Panc1 (cell line): ENCODE measurements around the gene EPN1. TPM values are rescaled to one million over a fixed set of nuclear protein-coding genes. Genes with fewer than 3 reads are reported as not detected.

Experiments used
- ATAC-seq: fragments of 200-7000 bp; cut with Tn5 transposase; 2 replicates; pipeline ENCODE4 v1.9.1; 2020; ENCODE audit warnings: mild to moderate bottlenecking, moderate library complexity
- BruUV-seq: library from RNA; stranded (reverse); fragments of 400-500 nt; replicated peaks from 2 replicates; lab custom pipeline; 2021; lab: Mats Ljungman, UMichigan
- CTCF ChIA-PET: fragments of 300-600 bp; sonication (Branson Sonifier 250); formaldehyde crosslinking; loops from one replicate; lab custom pipeline; 2022; ENCODE audit warnings: antibody characterized with exemption; lab: Charles Lee
- POLR2A ChIA-PET: fragments of 300-600 bp; sonication (Branson Sonifier 250); formaldehyde crosslinking; loops from one replicate; lab custom pipeline; 2022; ENCODE audit warnings: antibody characterized with exemption; lab: Charles Lee
- DNase-seq: peaks from one replicate; pipeline ENCODE4 v3.0.0-alpha.2; 2010; ENCODE audit warnings: low read depth, low spot score
- H3K27ac ChIP-seq: 2 replicates; pipeline ENCODE4 v1.5.1; 2011; ENCODE audit warnings: mild to moderate bottlenecking, low read length, inconsistent platforms
- H3K27me3 ChIP-seq: fragments of 200-500 bp; sonication (Bioruptor generic); 2 replicates; pipeline ENCODE4 v1.6.0; 2014; ENCODE audit warnings: low read length, inconsistent platforms; ENCODE audit not compliant: control insufficient read depth, insufficient read depth
- H3K36me3 ChIP-seq: fragments of 200-500 bp; sonication (Bioruptor generic); 2 replicates; pipeline ENCODE4 v1.5.1; 2014; ENCODE audit warnings: inconsistent platforms, mild to moderate bottlenecking, low read length, moderate library complexity; ENCODE audit not compliant: control insufficient read depth, insufficient read depth
- H3K4me1 ChIP-seq: 2 replicates; pipeline ENCODE4 v1.5.1; 2011; ENCODE audit warnings: inconsistent platforms, mild to moderate bottlenecking, low read length, moderate library complexity; ENCODE audit not compliant: control insufficient read depth, insufficient read depth
- H3K4me3 ChIP-seq, 2 experiments: 2 replicates each; pipeline ENCODE4 v1.5.1; 2011 to 2012; ENCODE audit warnings: low read depth in 2 of 2, low read length in 2 of 2, mild to moderate bottlenecking in 2 of 2, inconsistent platforms in 1 of 2, moderate library complexity in 1 of 2
- H3K9me3 ChIP-seq: fragments of 200-500 bp; sonication (Bioruptor generic); 2 replicates; pipeline ENCODE4 v1.5.1; 2014; ENCODE audit warnings: low read depth, mild to moderate bottlenecking, inconsistent platforms, low read length, moderate library complexity; ENCODE audit not compliant: control insufficient read depth, insufficient read depth
- CTCF ChIP-seq: fragments of 450-650 bp; IDR thresholded peaks from 2 replicates; pipeline ENCODE4 v1.5.1; 2017; ENCODE audit warnings: mild to moderate bottlenecking
- POLR2AphosphoS5 ChIP-seq: IDR thresholded peaks from 2 replicates; pipeline ENCODE4 v1.6.1; 2012; ENCODE audit warnings: mild to moderate bottlenecking, low read depth, low read length, moderate library complexity
- REST ChIP-seq, 2 experiments: IDR thresholded peaks; 2 replicates each; pipeline ENCODE4 v1.6.1; 2011 to 2012; ENCODE audit warnings: low read depth in 2 of 2, control low read depth in 1 of 2, low read length in 1 of 2, mild to moderate bottlenecking in 1 of 2, moderate library complexity in 1 of 2; ENCODE audit not compliant: insufficient read depth in 1 of 2
- SIN3A ChIP-seq: IDR thresholded peaks from 2 replicates; pipeline ENCODE4 v1.6.1; 2012; ENCODE audit warnings: low read depth, mild to moderate bottlenecking, low read length, moderate library complexity, borderline replicate concordance; ENCODE audit not compliant: insufficient read depth
- TCF7L2 ChIP-seq: IDR thresholded peaks from 2 replicates; pipeline ENCODE4 v1.6.1; 2011; ENCODE audit warnings: mild to moderate bottlenecking, low read depth, low read length, inconsistent platforms
- in situ Hi-C: cut with HindIII; loops from 2 replicates; pipeline ENCODE4 v1.10.0; 2016; ENCODE audit warnings: low sequenced_read_pairs, low pct_unique_long_range_greater_than_20kb
- intact Hi-C: fragments of 100-400 bp; cut with micrococcal nuclease; formaldehyde crosslinking; loops from one replicate; pipeline ENCODE4 v1.10.0; 2022; ENCODE audit not compliant: unreplicated experiment
- total RNA-seq: library from RNA; stranded (reverse); gene quantifications from one replicate; pipeline ENCODE4 v1.2.1, GENCODE V29; 2021; ENCODE audit not compliant: unreplicated experiment

The EPN1 gene
- total RNA-seq, 1 experiment from 2014 or later: 361 TPM

DNA sequence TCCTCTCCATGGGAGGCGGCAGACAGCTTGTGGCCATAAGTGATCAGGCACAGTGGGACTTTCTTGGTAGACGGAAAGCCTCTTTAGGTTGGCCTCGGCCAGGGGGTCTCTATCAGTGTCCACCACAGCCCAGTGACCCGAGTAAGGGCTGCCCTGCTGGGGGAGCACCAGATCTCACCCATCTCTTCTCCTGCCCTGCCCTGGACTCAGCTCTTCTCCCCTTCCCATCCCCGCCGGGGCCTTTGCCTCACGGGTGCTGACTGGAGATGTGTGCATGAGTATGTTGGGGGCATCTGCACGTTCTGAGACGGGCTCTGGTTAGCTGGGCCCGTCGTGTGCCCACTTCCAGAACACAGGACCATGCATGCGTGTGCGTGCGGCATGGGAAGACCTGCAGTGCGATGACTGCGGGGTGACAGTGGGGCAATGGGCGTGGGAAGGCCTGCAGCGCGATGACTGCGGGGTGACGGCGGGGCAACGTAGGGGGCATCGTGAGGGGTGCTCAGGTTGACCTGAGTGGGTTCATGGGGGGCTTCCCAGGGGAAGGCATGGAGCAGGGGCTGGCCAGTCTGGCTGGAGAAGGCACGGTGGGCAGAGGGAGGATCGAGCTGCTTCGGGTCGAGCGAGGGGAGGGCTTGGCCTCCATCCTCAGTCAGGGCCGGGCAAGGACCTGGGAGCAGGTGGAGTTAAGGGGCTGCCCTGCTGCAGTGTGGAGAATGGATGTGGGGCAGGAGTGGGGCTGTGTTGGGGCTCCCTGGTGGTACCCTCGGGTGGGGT is 15.9 kb downstream of the EPN1 start:
- ChIA-PET CTCF (interaction anchor here (0.7 kb wide), 1 partner anchor 86 kb away, joined by 14 read pairs; no protein-coding TSS in a partner anchor), POLR2A (interaction anchor here (0.6 kb wide), 1 partner anchor 390 kb away, joined by 3 read pairs; no protein-coding TSS in a partner anchor)
- TF ChIP-seq TCF7L2 (no peak), REST (IDR thresholded peaks at IDR 0.05; ENCODE audit: insufficient read depth in 1 of 2, low read depth in 2 of 2, low read length in 1 of 2) (no peak), POLR2AphosphoS5 (no peak), SIN3A (no peak), CTCF (no peak)
- H3K27ac ChIP-seq: no peak overlapping the region
- no peaks in the 10 kb centered on the region for H3K9me3 ChIP-seq
- no peak for ATAC-seq
- DNase-seq: no peak
- H3K4me3 ChIP-seq: no peak overlapping the region
- no peaks in the 10 kb centered on the region for H3K27me3 ChIP-seq
- no TSS peak for BruUV-seq
- peaks cover 3% of the 10 kb centered on the region; the same call in 1 of the 2 replicates for H3K4me1 ChIP-seq
- H3K36me3 ChIP-seq: peaks cover 2% of the 10 kb centered on the region
- intact Hi-C loops (no loop called here), in situ Hi-C loops (no loop called here)

DNA sequence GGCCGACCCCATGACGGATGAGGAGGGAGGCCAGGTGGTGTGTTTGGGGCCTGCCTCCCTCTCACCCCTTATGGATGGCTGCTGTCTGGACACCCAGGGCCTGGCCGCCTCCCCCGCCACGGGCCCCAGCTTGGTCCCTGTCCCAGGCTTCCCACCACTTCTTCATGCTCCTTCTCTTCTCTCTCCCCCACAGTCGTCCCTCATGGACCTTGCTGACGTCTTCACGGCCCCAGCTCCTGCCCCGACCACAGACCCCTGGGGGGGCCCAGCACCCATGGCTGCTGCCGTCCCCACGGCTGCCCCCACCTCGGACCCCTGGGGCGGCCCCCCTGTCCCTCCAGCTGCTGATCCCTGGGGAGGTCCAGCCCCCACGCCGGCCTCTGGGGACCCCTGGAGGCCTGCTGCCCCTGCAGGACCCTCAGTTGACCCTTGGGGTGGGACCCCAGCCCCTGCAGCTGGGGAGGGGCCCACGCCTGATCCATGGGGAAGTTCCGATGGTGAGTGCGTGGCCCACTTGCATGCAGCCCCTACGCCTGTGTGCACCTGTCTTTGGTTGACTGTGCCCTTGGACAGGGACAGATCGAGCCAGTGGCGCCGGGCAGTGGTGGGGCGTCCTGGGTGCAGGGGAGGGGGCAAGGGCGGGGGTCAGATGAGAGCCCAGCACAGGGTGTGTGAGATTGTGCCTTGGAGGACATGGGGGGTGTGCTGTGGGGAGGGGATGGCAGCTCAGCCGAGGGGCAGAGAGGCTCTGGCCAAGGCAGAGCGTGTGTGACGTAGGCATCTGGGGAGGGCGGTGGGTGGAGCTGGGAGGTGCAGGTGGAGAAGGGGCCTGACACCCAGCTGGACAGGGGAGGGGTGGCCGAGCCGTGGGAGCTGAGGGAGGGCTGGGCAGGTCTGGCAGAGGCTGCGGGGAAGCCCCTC is 16.8 kb downstream of the EPN1 start:
- intact Hi-C loops (no loop called here), in situ Hi-C loops (no loop called here)
- no TSS peak for BruUV-seq
- DNase-seq (no peak), ATAC-seq (no peak)
- H3K4me3 ChIP-seq: no peak overlapping the region
- H3K27me3 ChIP-seq: no peaks in the 10 kb centered on the region
- CTCF ChIA-PET: interaction anchor here (0.7 kb wide), 1 partner anchor 85 kb away, joined by 14 read pairs; no protein-coding TSS in a partner anchor
- TF ChIP-seq SIN3A: no peak
- no peak for TF ChIP-seq REST (IDR thresholded peaks at IDR 0.05; ENCODE audit: insufficient read depth in 1 of 2, low read depth in 2 of 2, low read length in 1 of 2)
- TF ChIP-seq TCF7L2: no peak
- no peak for TF ChIP-seq POLR2AphosphoS5
- no peak for TF ChIP-seq CTCF
- POLR2A ChIA-PET: interaction anchor here (0.7 kb wide), 1 partner anchor 339 kb away, joined by 5 read pairs; no protein-coding TSS in a partner anchor
- H3K36me3 ChIP-seq: peaks cover 5% of the 10 kb centered on the region
- peaks cover 3% of the 10 kb centered on the region; the same call in 1 of the 2 replicates for H3K4me1 ChIP-seq
- H3K9me3 ChIP-seq: no peaks in the 10 kb centered on the region
- no peak overlapping the region for H3K27ac ChIP-seq
